ENCODE data around the gene CTXN1. TPM values are rescaled to one million over a fixed set of nuclear protein-coding genes. Genes with fewer than 3 reads are reported as not detected.

Gene CTXN1
- total and polyA plus RNA-seq, 2 donors (not counting 1 experiment from before 2014, with no cell fraction given): 0.66 to 0.85 TPM

- TF ChIP-seq EZH2 (IDR thresholded peaks at IDR 0.05; ENCODE audit: low read length, missing control alignments) (no peak), CTCF (conservative IDR thresholded peaks at IDR 0.05 in 1 of 2, IDR thresholded peaks at IDR 0.05 in 1 of 2; ENCODE audit: low read depth in 1 of 2, low read length in 2 of 2) (no peak)
- no peak overlapping the region for H3K4me3 ChIP-seq (replicated peaks in 1 of 4; ENCODE audit: control extremely low read depth in 1 of 4, insufficient read depth in 1 of 4, low read depth in 3 of 4, low read length in 4 of 4)
- DNase-seq (ENCODE audit: low read depth in 2 of 2): no peak
- H4K20me1 ChIP-seq (ENCODE audit: control insufficient read depth, extremely low read depth, insufficient read depth, low read length): no peaks in the 10 kb centered on the region
- no peak overlapping the region for H2AFZ ChIP-seq (ENCODE audit: low read length)
- no peak overlapping the region for H3K9ac ChIP-seq (ENCODE audit: insufficient read depth, low read length)
- H3K79me2 ChIP-seq (ENCODE audit: control insufficient read depth, insufficient read depth, low read length): peaks cover 24% of the 10 kb centered on the region
- no peaks in the 10 kb centered on the region for H3K9me3 ChIP-seq (ENCODE audit: control insufficient read depth, insufficient read depth, low read depth, low read length)
- H3K36me3 ChIP-seq (ENCODE audit: control insufficient read depth, insufficient read depth, low read length): peaks cover 24% of the 10 kb centered on the region
- H3K4me1 ChIP-seq (ENCODE audit: control insufficient read depth, extremely low read depth, insufficient read depth, low read length): peaks cover 6% of the 10 kb centered on the region
- H3K4me2 ChIP-seq (ENCODE audit: extremely low read depth, insufficient read depth, low read length): no peak overlapping the region
- H3K27ac ChIP-seq (ENCODE audit: insufficient read depth, low read length): no peak overlapping the region
- no peaks in the 10 kb centered on the region for H3K27me3 ChIP-seq (ENCODE audit: control insufficient read depth, insufficient read depth, low read length)
Observed at GRCh38 chr19:7909471-7910067, 16.4 kb downstream of the CTXN1 start.

- H3K79me2 ChIP-seq (ENCODE audit: control insufficient read depth, insufficient read depth, low read length): peaks cover 29% of the 10 kb centered on the region
- H3K27ac ChIP-seq (ENCODE audit: insufficient read depth, low read length): no peak overlapping the region
- H4K20me1 ChIP-seq (ENCODE audit: control insufficient read depth, extremely low read depth, insufficient read depth, low read length): no peaks in the 10 kb centered on the region
- H3K4me3 ChIP-seq (replicated peaks in 1 of 4; ENCODE audit: control extremely low read depth in 1 of 4, insufficient read depth in 1 of 4, low read depth in 3 of 4, low read length in 4 of 4): no peak overlapping the region
- H2AFZ ChIP-seq (ENCODE audit: low read length): no peak overlapping the region
- no peak overlapping the region for H3K4me2 ChIP-seq (ENCODE audit: extremely low read depth, insufficient read depth, low read length)
- peaks cover 24% of the 10 kb centered on the region for H3K36me3 ChIP-seq (ENCODE audit: control insufficient read depth, insufficient read depth, low read length)
- no peak for TF ChIP-seq EZH2 (IDR thresholded peaks at IDR 0.05; ENCODE audit: low read length, missing control alignments)
- TF ChIP-seq CTCF (conservative IDR thresholded peaks at IDR 0.05 in 1 of 2, IDR thresholded peaks at IDR 0.05 in 1 of 2; ENCODE audit: low read depth in 1 of 2, low read length in 2 of 2): no peak
- no peaks in the 10 kb centered on the region for H3K27me3 ChIP-seq (ENCODE audit: control insufficient read depth, insufficient read depth, low read length)
- no peak for DNase-seq (ENCODE audit: low read depth in 2 of 2)
- H3K9ac ChIP-seq (ENCODE audit: insufficient read depth, low read length): no peak overlapping the region
- no peaks in the 10 kb centered on the region for H3K9me3 ChIP-seq (ENCODE audit: control insufficient read depth, insufficient read depth, low read depth, low read length)
- peaks cover 6% of the 10 kb centered on the region for H3K4me1 ChIP-seq (ENCODE audit: control insufficient read depth, extremely low read depth, insufficient read depth, low read length)
Observed at GRCh38 chr19:7908742-7909461, 17.0 kb downstream of the CTXN1 start.

GRCh38 chr19:7908078-7908699 is 17.7 kb downstream of the CTXN1 start:
- H3K4me2 ChIP-seq (ENCODE audit: extremely low read depth, insufficient read depth, low read length): no peak overlapping the region
- H3K9ac ChIP-seq (ENCODE audit: insufficient read depth, low read length): no peak overlapping the region
- no peak overlapping the region for H3K27ac ChIP-seq (ENCODE audit: insufficient read depth, low read length)
- H2AFZ ChIP-seq (ENCODE audit: low read length): no peak overlapping the region
- peaks cover 24% of the 10 kb centered on the region for H3K36me3 ChIP-seq (ENCODE audit: control insufficient read depth, insufficient read depth, low read length)
- TF ChIP-seq CTCF (conservative IDR thresholded peaks at IDR 0.05 in 1 of 2, IDR thresholded peaks at IDR 0.05 in 1 of 2; ENCODE audit: low read depth in 1 of 2, low read length in 2 of 2) (no peak), EZH2 (IDR thresholded peaks at IDR 0.05; ENCODE audit: low read length, missing control alignments) (no peak)
- no peak for DNase-seq (ENCODE audit: low read depth in 2 of 2)
- H3K79me2 ChIP-seq (ENCODE audit: control insufficient read depth, insufficient read depth, low read length): peaks cover 29% of the 10 kb centered on the region
- no peaks in the 10 kb centered on the region for H3K9me3 ChIP-seq (ENCODE audit: control insufficient read depth, insufficient read depth, low read depth, low read length)
- H4K20me1 ChIP-seq (ENCODE audit: control insufficient read depth, extremely low read depth, insufficient read depth, low read length): no peaks in the 10 kb centered on the region
- no peaks in the 10 kb centered on the region for H3K27me3 ChIP-seq (ENCODE audit: control insufficient read depth, insufficient read depth, low read length)
- H3K4me1 ChIP-seq (ENCODE audit: control insufficient read depth, extremely low read depth, insufficient read depth, low read length): peaks cover 6% of the 10 kb centered on the region
- H3K4me3 ChIP-seq (replicated peaks in 1 of 4; ENCODE audit: control extremely low read depth in 1 of 4, insufficient read depth in 1 of 4, low read depth in 3 of 4, low read length in 4 of 4): no peak overlapping the region
